Stimulated activated CD8-positive, alpha-beta memory T cell treated with anti-CD3 and anti-CD28 coated beads, Interleukin-7, amount 100 ng/mL, for 4 hours (primary cell): ENCODE results near the gene STPG4.

Source experiments
- DNase-seq, 2 donors: peaks; one replicate each; pipeline ENCODE4 v3.0.0-alpha.2; 2020; ENCODE audit warnings: low read depth in 2 of 2

Gene STPG4

GRCh38 chr2:47052847-47053246 lies 102.3 kb downstream of the STPG4 start:
- no peak for DNase-seq

GRCh38 chr2:47051562-47051961 lies 103.5 kb downstream of the STPG4 start:
- DNase-seq, result no peak

GRCh38 chr2:47050762-47051161 lies 104.3 kb downstream of the STPG4 start:
- no peak for DNase-seq

- DNase-seq, result no peak
Observed at GRCh38 chr2:47050021-47050760, 104.9 kb downstream of the STPG4 start.

- DNase-seq, result no peak
Observed at GRCh38 chr2:47049502-47049901, 105.6 kb downstream of the STPG4 start.

GRCh38 chr2:47048801-47049480 lies 106.2 kb downstream of the STPG4 start:
- no peak for DNase-seq

- no peak for DNase-seq
Observed at GRCh38 chr2:47046271-47046670, 108.8 kb downstream of the STPG4 start.

- DNase-seq, result no peak
Observed at GRCh38 chr2:47043891-47044239, 111.2 kb downstream of the STPG4 start.

- DNase-seq, result no peak
Observed at GRCh38 chr2:47043142-47043890, 111.8 kb downstream of the STPG4 start.

GRCh38 chr2:47041891-47042684 lies 113.0 kb downstream of the STPG4 start:
- DNase-seq, result no peak

GRCh38 chr2:47041063-47041462 lies 114.0 kb downstream of the STPG4 start:
- no peak for DNase-seq

- DNase-seq, result no peak
Observed at GRCh38 chr2:47040651-47041050, 114.5 kb downstream of the STPG4 start.

GRCh38 chr2:47039913-47040562 lies 115.1 kb downstream of the STPG4 start:
- DNase-seq, result no peak

GRCh38 chr2:47039489-47039870 lies 115.6 kb downstream of the STPG4 start:
- DNase-seq, result no peak

- DNase-seq, result no peak
Observed at GRCh38 chr2:47038656-47039488, 116.2 kb downstream of the STPG4 start.

- no peak for DNase-seq
Observed at GRCh38 chr2:47037678-47038077, 117.4 kb downstream of the STPG4 start.
